Stimulated activated CD8-positive, alpha-beta memory T cell treated with anti-CD3 and anti-CD28 coated beads, Interleukin-4, amount 100 ng/mL, for 1 hour (primary cell): Measurements from ENCODE around the gene CREB3.

Source experiments
- DNase-seq, 2 donors: peaks; one replicate each; pipeline ENCODE4 v3.0.0-alpha.2; 2020; ENCODE audit warnings: low read depth in 2 of 2, low spot score in 1 of 2

CREB3 gene

GRCh38 chr9:35748242-35748857 lies 15.9 kb downstream of the CREB3 start:
- DNase-seq: no peak

DNA sequence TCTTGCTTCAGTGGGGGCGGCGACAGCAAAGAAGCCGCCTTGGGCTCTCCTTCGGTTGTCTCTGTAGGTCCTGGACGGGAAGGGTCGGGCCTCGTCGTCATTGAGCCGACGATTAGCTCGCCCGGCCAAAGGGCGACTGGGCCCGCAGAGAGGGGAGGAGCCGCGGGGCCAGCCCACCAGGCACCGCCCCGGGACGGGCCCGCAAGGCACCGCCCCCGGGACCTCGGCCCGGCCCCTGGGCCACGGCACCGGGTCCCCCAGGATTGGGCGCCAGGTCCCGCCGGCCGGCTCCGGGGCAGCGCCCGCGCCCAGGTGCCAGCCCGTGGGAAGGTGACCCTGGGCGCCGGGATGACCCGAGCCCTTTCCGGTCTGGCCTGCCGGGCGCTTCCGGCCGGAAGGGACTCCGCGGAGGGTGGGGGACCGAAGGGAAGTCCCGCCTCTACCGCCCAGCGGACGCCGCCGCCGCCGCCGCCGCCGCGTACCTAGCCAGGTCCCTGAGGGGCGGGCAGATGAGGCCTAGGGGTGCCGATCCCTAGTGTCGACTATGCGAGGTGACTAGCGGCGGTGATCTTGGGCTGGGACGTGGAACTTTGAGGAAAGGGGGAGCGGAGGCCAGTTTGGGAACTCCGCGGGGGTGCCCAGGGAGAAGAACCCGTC lies 16.5 kb downstream of the CREB3 start, which contains the start of the genes GBA2 and RGP1:
GBA2 (minus strand) TSS at position 371 of the 657 bp plus-strand sequence. CDS start 524 bp downstream, outside the sequence.
RGP1 (plus strand) TSS at position 430 of the 657 bp plus-strand sequence. CDS start 469 bp downstream, outside the sequence.
- no peak for DNase-seq

DNA sequence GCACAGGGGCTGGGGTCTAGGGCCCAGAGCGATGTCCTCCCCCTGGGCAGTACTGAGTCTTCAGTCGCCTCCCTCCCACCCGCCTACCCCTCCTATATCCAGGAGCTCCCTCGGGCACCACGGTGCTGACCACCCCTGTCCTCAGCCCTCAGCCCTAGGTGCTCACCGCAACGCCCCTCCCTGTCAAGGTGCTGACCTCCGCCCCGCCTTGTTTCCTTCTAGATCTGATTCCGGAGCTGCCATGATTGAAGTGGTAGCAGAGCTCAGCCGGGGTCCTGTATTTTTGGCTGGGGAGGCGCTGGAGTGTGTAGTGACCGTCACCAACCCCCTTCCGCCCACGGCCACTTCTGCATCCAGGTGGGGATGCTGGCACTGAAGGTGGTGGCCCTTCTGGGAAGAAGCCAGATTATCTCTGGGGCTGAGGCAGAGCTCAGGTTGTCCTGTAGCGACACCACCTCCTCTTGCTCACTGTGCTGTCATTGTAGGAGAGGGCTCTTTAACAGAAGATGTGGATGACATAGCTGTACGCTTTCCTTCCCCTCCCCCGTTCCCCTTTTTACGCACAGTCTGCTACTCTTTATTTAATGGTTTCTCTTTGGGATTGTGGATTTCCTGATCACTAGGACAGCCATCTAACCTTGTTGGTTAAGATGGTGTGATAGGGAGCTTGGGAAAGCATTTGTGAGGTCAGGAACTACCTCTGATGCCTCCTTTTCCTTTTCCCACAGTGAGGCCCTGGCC lies 17.2 kb downstream of the CREB3 start:
- DNase-seq: no peak

GRCh38 chr9:35750256-35750531 lies 17.7 kb downstream of the CREB3 start:
- DNase-seq: no peak

- DNase-seq: no peak
These were observed 21.0 kb downstream of the CREB3 start for GRCh38 chr9:35753466-35753865.

DNA sequence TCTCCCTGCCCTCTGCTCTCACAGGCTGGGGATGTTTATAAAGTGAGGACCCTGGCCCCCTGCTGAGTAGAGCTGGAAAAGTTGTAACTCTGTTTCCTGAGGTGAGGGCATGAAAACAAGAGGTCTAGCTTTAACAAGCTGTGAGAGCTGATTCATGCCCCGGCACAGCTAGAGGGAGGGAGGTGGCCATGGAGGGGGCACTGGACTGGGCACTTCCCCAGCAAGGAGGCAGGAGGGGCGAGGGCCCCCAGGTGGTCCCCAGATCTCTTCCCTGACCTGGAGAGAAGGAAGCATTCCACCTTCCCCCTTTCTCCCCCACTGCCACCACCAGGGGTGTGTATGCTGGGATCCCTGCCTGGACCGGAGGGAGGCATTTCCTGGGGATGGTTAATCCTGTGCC lies 21.8 kb downstream of the CREB3 start, which contains the start of gene MSMP:
MSMP (minus strand) TSS at position 13 of the 400 bp plus-strand sequence. CDS start 147 bp downstream, outside the sequence.
- DNase-seq: no peak

- DNase-seq: no peak
These were observed 22.6 kb downstream of the CREB3 start for GRCh38 chr9:35755071-35755470.

DNA sequence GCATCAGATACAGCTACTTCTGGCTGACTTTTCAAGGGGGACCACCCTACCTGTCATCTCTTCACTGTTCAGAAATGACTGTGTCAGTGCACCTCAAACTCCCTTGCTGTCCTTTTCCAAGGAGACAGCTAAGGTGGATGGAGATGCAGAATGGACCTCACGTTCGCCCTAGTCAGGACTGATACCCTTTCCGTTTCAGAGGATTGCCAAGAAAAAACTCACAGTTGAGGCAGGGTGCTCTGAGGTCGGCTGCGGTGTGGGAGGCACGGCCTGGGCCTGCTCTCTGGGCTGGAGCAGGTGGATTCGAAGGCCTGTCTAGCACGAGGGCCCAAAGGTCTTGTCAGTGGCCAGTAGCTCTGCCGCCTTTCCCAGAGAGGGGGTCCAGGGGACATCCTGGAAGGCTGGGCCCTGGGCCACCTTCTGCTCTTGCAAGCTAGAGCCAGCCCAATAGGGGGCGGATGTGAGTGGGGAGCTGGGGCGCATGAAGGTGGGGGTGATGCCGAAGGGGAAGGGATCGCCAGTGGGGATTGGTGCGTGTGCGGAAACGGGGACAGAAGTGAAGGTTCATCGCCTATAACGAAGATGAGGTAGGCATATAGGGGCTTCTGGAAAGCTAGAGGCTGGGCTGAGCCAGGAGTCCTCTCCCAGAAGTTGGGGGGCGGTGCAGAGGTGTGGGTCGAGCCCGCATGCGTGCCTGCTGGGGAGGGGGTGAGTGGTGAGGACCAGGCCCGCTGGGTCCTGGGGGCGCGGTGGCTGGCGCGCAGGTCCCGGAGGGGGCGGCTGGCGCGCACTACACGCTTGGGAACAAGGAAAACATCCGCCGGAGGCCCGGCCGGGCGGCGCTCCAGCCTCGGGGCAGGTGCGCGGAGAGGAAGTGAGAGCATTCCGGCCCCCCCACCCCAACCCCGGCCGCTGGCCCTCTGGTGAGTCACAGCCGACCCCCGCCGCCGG lies 24.1 kb downstream of the CREB3 start:
- DNase-seq: peak; percentile 58 to 60

- DNase-seq: no peak
These were observed 24.9 kb downstream of the CREB3 start for GRCh38 chr9:35757226-35757891.

GRCh38 chr9:35757892-35758275 lies 25.4 kb downstream of the CREB3 start:
- DNase-seq: no peak

- DNase-seq: no peak
These were observed 26.1 kb downstream of the CREB3 start for GRCh38 chr9:35758475-35759050.

- no peak for DNase-seq
These were observed 27.3 kb downstream of the CREB3 start for GRCh38 chr9:35759795-35760194.

GRCh38 chr9:35760651-35761050 lies 28.2 kb downstream of the CREB3 start:
- no peak for DNase-seq

- no peak for DNase-seq
These were observed 30.7 kb downstream of the CREB3 start for GRCh38 chr9:35763181-35763580.

GRCh38 chr9:35763803-35764202 lies 31.3 kb downstream of the CREB3 start:
- no peak for DNase-seq

- DNase-seq: no peak
These were observed 34.5 kb downstream of the CREB3 start for GRCh38 chr9:35766997-35767396.

DNA sequence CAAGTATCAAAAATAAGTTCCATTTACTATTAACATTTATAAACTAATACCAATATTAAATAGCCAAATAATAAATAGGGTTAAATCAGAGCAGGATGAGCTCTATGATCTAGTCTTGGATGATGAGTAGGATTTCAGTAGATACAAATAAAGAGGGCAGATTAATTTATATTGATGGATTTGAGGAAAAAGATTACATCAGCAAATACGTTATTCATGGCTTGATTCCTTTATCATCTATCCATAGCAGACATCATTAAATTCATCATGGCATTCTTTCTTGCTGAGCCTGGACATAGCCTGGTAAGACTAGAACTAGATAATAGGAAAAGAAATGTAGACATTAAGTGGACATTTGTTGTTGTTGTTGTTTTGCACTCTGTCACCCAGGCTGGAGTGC lies 35.0 kb downstream of the CREB3 start:
- no peak for DNase-seq

DNA sequence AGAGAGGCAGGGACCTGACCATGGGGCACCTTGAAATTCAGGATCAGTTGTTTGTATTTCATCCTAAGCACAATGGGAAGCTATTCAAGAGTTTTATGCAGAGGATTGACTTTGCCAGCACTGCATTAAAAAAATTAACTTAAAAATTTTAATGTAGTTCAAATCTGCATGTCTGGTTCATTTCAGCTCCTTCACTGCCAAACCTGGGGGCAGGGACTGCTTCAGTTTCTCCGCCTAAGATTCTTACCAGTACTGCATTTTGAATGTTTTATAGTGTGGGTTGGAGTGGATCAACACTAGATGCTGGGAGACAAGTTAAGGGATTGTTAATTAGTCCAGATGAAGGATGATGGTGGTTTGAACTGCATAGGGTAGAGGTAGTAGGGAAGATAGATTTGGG lies 37.3 kb downstream of the CREB3 start:
- DNase-seq: no peak

DNA sequence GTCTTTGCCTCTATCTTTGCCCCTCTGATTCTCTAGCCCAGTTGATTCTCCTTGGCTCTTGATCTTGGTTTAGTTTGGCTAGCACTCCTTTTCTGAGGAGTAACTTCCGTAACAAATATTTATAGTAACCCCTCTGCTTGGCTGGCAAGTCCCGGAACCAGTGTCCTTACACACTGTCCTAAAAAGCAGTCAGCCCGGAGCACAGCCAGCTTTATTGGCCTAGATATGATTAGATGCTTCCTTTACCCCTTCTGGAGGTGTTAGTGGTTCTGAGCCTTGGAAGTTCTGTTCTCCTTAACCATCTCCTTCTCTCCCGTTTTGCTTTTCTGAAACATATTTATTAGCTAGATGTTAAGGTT lies 38.6 kb downstream of the CREB3 start:
- DNase-seq: no peak

- DNase-seq: no peak
These were observed 39.1 kb downstream of the CREB3 start for GRCh38 chr9:35771534-35771933.
